NCI-H146 (cell line): Measurements from ENCODE around the gene OTUD5.

Source experiments
- DNase-seq: peaks from one replicate; lab custom pipeline; 2025; lab: John Stamatoyannopoulos, UW

Gene OTUD5

GRCh38 chrX:48937054-48937907 is 20.1 kb downstream of the OTUD5 start:
- no peak for DNase-seq

GRCh38 chrX:48936429-48937053 is 20.9 kb downstream of the OTUD5 start:
- DNase-seq = no peak

GRCh38 chrX:48935301-48935670 is 22.1 kb downstream of the OTUD5 start:
- DNase-seq = no peak

GRCh38 chrX:48934581-48935300 is 22.7 kb downstream of the OTUD5 start:
- DNase-seq = no peak

- no peak for DNase-seq
Observed at GRCh38 chrX:48933757-48934156, 23.6 kb downstream of the OTUD5 start.

- no peak for DNase-seq
Observed at GRCh38 chrX:48927736-48928382, 29.5 kb downstream of the OTUD5 start.

- DNase-seq = no peak
Observed at GRCh38 chrX:48927123-48927522, 30.3 kb downstream of the OTUD5 start.

GRCh38 chrX:48924270-48924669 is 33.1 kb downstream of the OTUD5 start:
- DNase-seq = no peak

- no peak for DNase-seq
Observed at GRCh38 chrX:48923771-48924170, 33.6 kb downstream of the OTUD5 start.

- DNase-seq = no peak
Observed at GRCh38 chrX:48920718-48921104, 36.7 kb downstream of the OTUD5 start.

GRCh38 chrX:48919947-48920717 is 37.3 kb downstream of the OTUD5 start:
- DNase-seq = no peak

- peak; percentile 44 for DNase-seq
Observed at GRCh38 chrX:48919360-48919841, 38.0 kb downstream of the OTUD5 start.

GRCh38 chrX:48918643-48919340 is 38.6 kb downstream of the OTUD5 start, which contains the start of gene PIM2:
Gene PIM2, minus strand, starts transcription at chrX:48919024. Its CDS starts 190 bp downstream, at chrX:48918834.
- peak; percentile 97 for DNase-seq

GRCh38 chrX:48918301-48918642 is 39.1 kb downstream of the OTUD5 start:
- DNase-seq = peak; percentile 24

GRCh38 chrX:48917139-48918001 is 40.0 kb downstream of the OTUD5 start:
- peak; percentile 92 for DNase-seq

- no peak for DNase-seq
Observed at GRCh38 chrX:48914593-48915493, 42.6 kb downstream of the OTUD5 start.

GRCh38 chrX:48913605-48914366 is 43.6 kb downstream of the OTUD5 start:
- DNase-seq = no peak
